ENCODE results near the gene HMG20A. TPM values are rescaled to one million over a fixed set of nuclear protein-coding genes. Genes with fewer than 3 reads are reported as not detected.

The HMG20A gene
- total RNA-seq, 2 donors from 2014 or later, result 15.9 to 51.4 TPM

DNA sequence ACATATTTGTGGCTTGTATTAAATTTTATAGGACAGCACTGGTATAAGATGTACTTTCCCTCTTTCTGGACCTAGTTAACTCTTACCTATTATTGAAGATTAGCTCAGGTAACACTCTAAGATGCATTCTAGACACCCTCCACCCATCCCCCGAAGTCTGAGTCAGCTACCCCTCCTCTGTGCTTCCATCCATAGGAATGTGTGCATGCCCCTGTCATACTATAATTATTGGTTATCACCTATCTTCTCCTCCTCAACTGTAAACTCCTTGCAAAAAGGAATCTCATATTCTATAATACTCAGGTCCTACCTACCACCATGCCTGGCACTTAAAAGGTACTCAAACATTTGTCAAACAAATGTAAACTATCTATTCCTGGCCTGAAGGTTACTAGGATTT lies 3.7 kb upstream of the HMG20A start:
- Histone ChIP-seq H3K4me1 (replicated peaks) (no peaks in the 10 kb centered on the region), H3K27ac (no peak overlapping the region), H3K4me3 (no peak overlapping the region), H3K9me3 (no peaks in the 10 kb centered on the region), H3K27me3 (replicated peaks; ENCODE audit: insufficient read depth) (no peaks in the 10 kb centered on the region), H3K36me3 (no peaks in the 10 kb centered on the region)
- intact Hi-C loops (cut with DNase I), result loop anchor here (5.0 to 10.0 kb wide), 2 partner anchors 302 to 345 kb away; partner anchors contain the start of gene TSPAN3
- no peak for TF ChIP-seq POLR2A (IDR thresholded peaks at IDR 0.05)
- TF ChIP-seq, protein P1, sequence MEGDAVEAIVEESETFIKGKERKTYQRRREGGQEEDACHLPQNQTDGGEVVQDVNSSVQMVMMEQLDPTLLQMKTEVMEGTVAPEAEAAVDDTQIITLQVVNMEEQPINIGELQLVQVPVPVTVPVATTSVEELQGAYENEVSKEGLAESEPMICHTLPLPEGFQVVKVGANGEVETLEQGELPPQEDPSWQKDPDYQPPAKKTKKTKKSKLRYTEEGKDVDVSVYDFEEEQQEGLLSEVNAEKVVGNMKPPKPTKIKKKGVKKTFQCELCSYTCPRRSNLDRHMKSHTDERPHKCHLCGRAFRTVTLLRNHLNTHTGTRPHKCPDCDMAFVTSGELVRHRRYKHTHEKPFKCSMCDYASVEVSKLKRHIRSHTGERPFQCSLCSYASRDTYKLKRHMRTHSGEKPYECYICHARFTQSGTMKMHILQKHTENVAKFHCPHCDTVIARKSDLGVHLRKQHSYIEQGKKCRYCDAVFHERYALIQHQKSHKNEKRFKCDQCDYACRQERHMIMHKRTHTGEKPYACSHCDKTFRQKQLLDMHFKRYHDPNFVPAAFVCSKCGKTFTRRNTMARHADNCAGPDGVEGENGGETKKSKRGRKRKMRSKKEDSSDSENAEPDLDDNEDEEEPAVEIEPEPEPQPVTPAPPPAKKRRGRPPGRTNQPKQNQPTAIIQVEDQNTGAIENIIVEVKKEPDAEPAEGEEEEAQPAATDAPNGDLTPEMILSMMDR (IDR thresholded peaks at IDR 0.05), result no peak
- no peak for TF ChIP-seq POLR2AphosphoS5 (IDR thresholded peaks at IDR 0.05)
- no peak for DNase-seq (ENCODE audit: low spot score)
- WGBS, result 65% methylated on average over 1 of the region's 1 CpG

DNA sequence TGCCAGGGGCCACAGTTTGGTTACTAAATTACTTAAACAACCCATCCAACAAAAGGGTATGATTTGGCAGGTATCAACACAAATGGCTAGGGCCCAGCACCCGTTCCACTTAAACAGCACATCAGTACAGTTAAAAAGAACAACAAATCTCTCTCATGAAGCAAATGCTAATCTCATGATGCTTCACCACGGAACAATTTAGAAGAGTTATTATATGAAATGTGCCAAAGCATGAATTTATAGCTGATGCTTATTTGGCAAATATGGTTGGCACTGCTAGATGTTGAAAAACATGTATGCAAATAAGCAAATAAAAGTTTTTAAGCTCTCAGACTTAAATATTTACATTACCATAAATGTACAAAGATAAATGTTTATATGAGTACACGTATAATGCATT lies 3.1 kb upstream of the HMG20A start:
- WGBS, result 28% methylated on average over 3 of the region's 3 CpGs
- no peak for DNase-seq (ENCODE audit: low spot score)
- TF ChIP-seq, protein P1 (IDR thresholded peaks at IDR 0.05), result no peak
- TF ChIP-seq POLR2AphosphoS5 (IDR thresholded peaks at IDR 0.05) (no peak), POLR2A (IDR thresholded peaks at IDR 0.05) (no peak)
- no peaks in the 10 kb centered on the region for H3K9me3 ChIP-seq
- no peaks in the 10 kb centered on the region for H3K27me3 ChIP-seq (replicated peaks; ENCODE audit: insufficient read depth)
- no peak overlapping the region for H3K4me3 ChIP-seq
- intact Hi-C loops (cut with DNase I), result loop anchor here (2.0 to 10.0 kb wide), 3 partner anchors 79 to 345 kb away; partner anchors contain the start of gene TSPAN3
- H3K36me3 ChIP-seq, result no peaks in the 10 kb centered on the region
- H3K27ac ChIP-seq, result no peak overlapping the region
- no peaks in the 10 kb centered on the region for H3K4me1 ChIP-seq (replicated peaks)

DNA sequence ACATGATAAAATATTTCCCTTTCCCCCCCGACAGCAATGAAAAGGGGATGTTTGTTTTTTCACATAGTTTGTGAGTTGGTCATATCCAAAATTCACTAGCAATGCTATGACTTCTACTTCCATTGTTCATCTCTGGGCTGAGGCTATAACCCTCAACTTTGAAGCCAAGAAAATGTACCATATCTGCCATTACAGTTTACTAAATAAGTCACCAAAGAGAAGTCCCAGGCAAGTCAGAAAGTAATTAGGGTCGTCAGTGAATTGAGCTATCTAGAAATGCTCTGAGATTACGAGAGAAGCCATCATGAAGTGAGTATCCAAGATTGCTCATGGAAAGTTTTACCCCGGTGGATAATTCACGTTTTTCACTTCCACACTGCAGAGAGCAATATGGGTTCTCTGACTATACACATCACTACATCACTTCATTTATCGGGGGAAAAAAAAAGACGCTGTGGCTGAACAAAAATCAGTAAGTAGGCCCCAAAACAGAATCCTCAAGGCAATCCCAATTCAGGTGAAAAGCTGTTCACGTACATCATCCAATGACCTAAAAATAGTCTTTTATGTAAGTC lies 2.2 kb upstream of the HMG20A start:
- Histone ChIP-seq H3K27me3 (replicated peaks; ENCODE audit: insufficient read depth) (no peaks in the 10 kb centered on the region), H3K9me3 (no peaks in the 10 kb centered on the region), H3K36me3 (no peaks in the 10 kb centered on the region), H3K27ac (peak overlapping the region in 1 of 2 donors; percentile 89), H3K4me1 (replicated peaks) (no peaks in the 10 kb centered on the region), H3K4me3 (peak overlapping the region; percentile 65 to 81)
- intact Hi-C loops (cut with DNase I), result loop anchor here (2.0 to 10.0 kb wide), 3 partner anchors 78 to 346 kb away; partner anchors contain the start of gene TSPAN3
- no peak for DNase-seq (ENCODE audit: low spot score)
- 46% methylated on average over 8 of the region's 8 CpGs for WGBS
- TF ChIP-seq, protein P1 (IDR thresholded peaks at IDR 0.05), result no peak
- TF ChIP-seq POLR2A (IDR thresholded peaks at IDR 0.05) (no peak), POLR2AphosphoS5 (IDR thresholded peaks at IDR 0.05) (no peak)

DNA sequence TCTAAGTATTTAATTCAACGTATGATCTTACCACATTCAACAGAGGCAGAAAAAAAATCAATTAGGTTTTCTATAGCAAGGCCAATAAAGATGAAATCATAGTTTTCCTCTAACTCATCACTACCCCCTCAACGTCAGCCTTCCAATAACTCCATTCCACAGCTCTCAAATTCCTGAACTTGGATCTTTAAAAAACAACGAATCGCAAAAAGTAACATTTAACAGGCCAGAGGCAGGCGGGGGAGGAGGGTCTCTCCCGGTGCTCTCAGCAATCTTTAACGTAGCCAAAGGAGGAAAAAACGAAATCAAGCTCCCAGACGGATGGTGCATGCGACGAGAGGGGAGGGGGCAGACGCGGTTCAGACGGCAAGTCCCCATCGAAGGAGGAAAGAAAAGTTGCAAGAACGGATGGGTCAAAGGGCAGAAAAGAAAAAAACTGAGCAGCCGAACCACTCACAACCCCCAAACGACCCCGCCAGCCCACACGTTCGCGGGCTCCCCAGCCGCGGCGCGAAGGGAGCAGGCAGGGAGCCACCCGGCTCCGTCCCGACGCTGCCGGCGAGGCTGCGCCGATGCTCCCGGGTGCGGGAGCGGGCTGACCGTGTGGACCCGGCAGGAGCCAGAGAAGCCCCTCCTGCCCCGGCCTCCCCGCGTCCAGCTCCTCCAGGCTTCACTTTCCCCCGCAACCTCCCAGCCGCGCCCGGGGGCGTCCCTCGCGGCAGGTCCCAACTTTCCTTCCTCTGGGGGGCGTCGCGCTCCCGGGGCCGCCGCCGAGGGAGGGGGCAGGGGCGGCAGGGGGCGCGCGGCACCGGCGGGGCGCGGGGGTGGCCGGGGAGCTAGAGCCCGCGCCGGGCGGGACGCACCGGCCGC lies 1.5 kb upstream of the HMG20A start:
- intact Hi-C loops (cut with DNase I), result loop anchor here (2.0 to 10.0 kb wide), 3 partner anchors 78 to 347 kb away; partner anchors contain the start of gene TSPAN3
- TF ChIP-seq, protein P1 (IDR thresholded peaks at IDR 0.05), result peak in 1 of 4 experiments; percentile 19
- TF ChIP-seq POLR2AphosphoS5 (IDR thresholded peaks at IDR 0.05) (no peak), POLR2A (IDR thresholded peaks at IDR 0.05) (no peak)
- Histone ChIP-seq H3K4me3 (peak overlapping the region; percentile 65 to 81), H3K9me3 (no peaks in the 10 kb centered on the region), H3K4me1 (replicated peaks) (no peaks in the 10 kb centered on the region), H3K36me3 (no peaks in the 10 kb centered on the region), H3K27me3 (replicated peaks; ENCODE audit: insufficient read depth) (no peaks in the 10 kb centered on the region), H3K27ac (peak overlapping the region; percentile 89 to 91)
- under 1% methylated on average over 43 of the region's 72 CpGs for WGBS
- peak; percentile 12 for DNase-seq (ENCODE audit: low spot score)

Measured in prostate gland (tissue), 2 donors.